ENCODE data around the gene AKAP7. TPM values are rescaled to one million over a fixed set of nuclear protein-coding genes. Genes with fewer than 3 reads are reported as not detected.

AKAP7 gene
- total RNA-seq, 1 donor from 2014 or later, result 4.1 TPM

GRCh38 chr6:131213501-131213990, 78.3 kb downstream of the AKAP7 start:
- DNase-seq (no peak), ATAC-seq (ENCODE audit: low read depth) (no peak)
- Mint-ChIP-seq H3K36me3 (ENCODE audit: low read depth) (no peaks in the 10 kb centered on the region), H3K9me3 (no peaks in the 10 kb centered on the region), H3K4me3 (no peak overlapping the region), H3K27me3 (no peaks in the 10 kb centered on the region), H3K27ac (no peak overlapping the region), H3K4me1 (peaks cover 2% of the 10 kb centered on the region)
- ChIA-PET CTCF (interaction anchor here (1.3 kb wide), 1 partner anchor 14 kb away, joined by 4 read pairs; no protein-coding TSS in a partner anchor), POLR2A (no interaction called here)
- TF ChIP-seq, protein P1, sequence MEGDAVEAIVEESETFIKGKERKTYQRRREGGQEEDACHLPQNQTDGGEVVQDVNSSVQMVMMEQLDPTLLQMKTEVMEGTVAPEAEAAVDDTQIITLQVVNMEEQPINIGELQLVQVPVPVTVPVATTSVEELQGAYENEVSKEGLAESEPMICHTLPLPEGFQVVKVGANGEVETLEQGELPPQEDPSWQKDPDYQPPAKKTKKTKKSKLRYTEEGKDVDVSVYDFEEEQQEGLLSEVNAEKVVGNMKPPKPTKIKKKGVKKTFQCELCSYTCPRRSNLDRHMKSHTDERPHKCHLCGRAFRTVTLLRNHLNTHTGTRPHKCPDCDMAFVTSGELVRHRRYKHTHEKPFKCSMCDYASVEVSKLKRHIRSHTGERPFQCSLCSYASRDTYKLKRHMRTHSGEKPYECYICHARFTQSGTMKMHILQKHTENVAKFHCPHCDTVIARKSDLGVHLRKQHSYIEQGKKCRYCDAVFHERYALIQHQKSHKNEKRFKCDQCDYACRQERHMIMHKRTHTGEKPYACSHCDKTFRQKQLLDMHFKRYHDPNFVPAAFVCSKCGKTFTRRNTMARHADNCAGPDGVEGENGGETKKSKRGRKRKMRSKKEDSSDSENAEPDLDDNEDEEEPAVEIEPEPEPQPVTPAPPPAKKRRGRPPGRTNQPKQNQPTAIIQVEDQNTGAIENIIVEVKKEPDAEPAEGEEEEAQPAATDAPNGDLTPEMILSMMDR (IDR thresholded peaks at IDR 0.05), result no peak
- intact Hi-C loops (cut with micrococcal nuclease), result no loop called here

DNA sequence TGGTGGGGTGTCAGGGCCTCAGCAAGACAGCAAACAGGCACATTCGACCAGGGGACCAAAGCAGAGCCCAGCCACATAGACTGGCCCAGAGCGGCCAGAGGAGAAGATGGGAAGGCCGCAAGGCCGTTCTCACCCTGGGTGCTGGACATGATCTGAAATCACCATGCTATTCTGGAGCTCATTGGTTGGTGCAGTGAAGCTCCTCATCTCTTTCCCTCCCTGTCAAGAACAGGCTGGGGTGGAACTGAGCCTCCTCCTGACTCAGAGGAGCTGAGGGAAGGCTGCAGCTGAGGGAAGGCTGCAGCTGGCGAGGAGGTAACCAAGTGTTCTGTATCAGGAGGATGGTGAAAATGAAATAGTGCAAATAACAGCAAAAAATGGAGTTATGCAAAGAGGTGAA, 80.0 kb downstream of the AKAP7 start:
- POLR2A ChIA-PET, result no interaction called here
- Mint-ChIP-seq H3K4me1 (no peaks in the 10 kb centered on the region), H3K27me3 (no peaks in the 10 kb centered on the region), H3K4me3 (no peak overlapping the region), H3K27ac (no peak overlapping the region), H3K36me3 (ENCODE audit: low read depth) (peaks cover 3% of the 10 kb centered on the region), H3K9me3 (no peaks in the 10 kb centered on the region)
- DNase-seq (no peak), ATAC-seq (ENCODE audit: low read depth) (no peak)
- intact Hi-C loops (cut with micrococcal nuclease), result no loop called here
- TF ChIP-seq, protein P1 (IDR thresholded peaks at IDR 0.05), result no peak
- CTCF ChIA-PET, result no interaction called here

DNA sequence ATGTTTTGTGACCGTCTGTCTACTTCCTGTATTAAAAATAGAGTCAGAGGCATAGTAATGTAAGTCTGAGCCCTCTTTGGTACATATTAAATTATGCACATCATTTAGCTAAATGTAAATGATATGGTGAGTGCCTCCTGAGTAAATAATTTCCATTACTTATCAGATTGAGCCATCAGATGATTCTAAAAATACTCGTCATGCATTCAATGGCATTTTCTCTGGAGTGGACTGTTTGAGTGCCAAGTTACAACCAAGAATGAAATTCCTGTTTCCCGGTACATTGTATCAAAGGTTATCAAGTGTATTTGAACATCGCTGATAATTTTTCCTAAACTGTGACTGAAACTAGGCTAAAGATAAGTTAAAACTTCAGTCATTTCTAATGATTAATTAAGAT, 81.0 kb downstream of the AKAP7 start:
- H3K4me1 Mint-ChIP-seq, result no peaks in the 10 kb centered on the region
- intact Hi-C loops (cut with micrococcal nuclease), result no loop called here
- ChIA-PET POLR2A (no interaction called here), CTCF (no interaction called here)
- TF ChIP-seq, protein P1 (IDR thresholded peaks at IDR 0.05), result no peak
- H3K27ac Mint-ChIP-seq, result no peak overlapping the region
- no peaks in the 10 kb centered on the region for H3K27me3 Mint-ChIP-seq
- ATAC-seq (ENCODE audit: low read depth) (no peak), DNase-seq (no peak)
- no peaks in the 10 kb centered on the region for H3K9me3 Mint-ChIP-seq
- H3K36me3 Mint-ChIP-seq (ENCODE audit: low read depth), result peaks cover 10% of the 10 kb centered on the region
- no peak overlapping the region for H3K4me3 Mint-ChIP-seq

DNA sequence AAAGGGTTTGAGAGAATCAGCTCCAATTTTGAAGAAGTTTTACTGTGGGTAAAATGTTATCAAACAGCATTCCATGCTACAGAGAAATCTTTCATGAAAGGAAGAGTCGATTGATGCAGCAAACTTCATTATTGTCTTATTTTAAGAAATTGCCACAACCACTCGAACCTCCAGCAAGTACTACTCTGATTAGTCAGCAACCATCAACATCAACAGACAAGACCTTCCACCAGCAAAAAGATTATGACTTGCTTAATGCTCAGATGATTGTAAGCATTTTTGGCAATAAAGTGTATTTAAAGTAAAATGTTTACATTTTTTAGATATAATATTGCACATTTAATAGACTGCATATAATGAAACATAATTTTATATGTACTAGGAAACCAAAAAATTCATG, 87.5 kb downstream of the AKAP7 start:
- no peaks in the 10 kb centered on the region for H3K4me1 Mint-ChIP-seq

DNA sequence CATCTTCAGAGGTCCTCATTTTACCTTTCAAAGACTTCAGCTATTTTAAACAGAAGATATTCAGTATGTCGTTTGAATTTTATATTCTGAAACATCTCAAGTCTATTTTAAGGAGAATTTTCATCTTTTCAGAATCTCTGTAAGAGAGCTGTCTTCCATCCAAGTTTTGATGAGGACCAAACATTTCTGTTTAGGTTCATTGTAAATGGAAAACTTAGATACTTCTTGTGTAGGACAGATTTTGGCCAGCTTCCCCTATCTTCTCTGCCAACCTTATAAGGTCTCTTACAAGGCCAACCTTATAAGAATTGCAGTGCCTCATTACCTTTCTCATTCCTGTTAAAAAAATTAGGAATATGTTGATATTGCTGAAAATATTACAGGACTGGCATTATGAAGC, 88.1 kb downstream of the AKAP7 start:
- H3K36me3 Mint-ChIP-seq (ENCODE audit: low read depth), result peaks cover 15% of the 10 kb centered on the region
- POLR2A ChIA-PET, result no interaction called here
- no peaks in the 10 kb centered on the region for H3K27me3 Mint-ChIP-seq

More for the DNA sequence above, 87.5 kb downstream of the AKAP7 start:
- ATAC-seq (ENCODE audit: low read depth) (no peak), DNase-seq (no peak)
- ChIA-PET POLR2A (no interaction called here), CTCF (interaction anchor here (1.2 kb wide), 1 partner anchor 24 kb away, joined by 3 read pairs; no protein-coding TSS in a partner anchor)
- H3K4me3 Mint-ChIP-seq, result no peak overlapping the region
- no peaks in the 10 kb centered on the region for H3K27me3 Mint-ChIP-seq
- H3K9me3 Mint-ChIP-seq, result no peaks in the 10 kb centered on the region
- H3K27ac Mint-ChIP-seq, result no peak overlapping the region
- intact Hi-C loops (cut with micrococcal nuclease), result no loop called here
- TF ChIP-seq, protein P1 (IDR thresholded peaks at IDR 0.05), result no peak
- H3K36me3 Mint-ChIP-seq (ENCODE audit: low read depth), result peaks cover 15% of the 10 kb centered on the region

More for the DNA sequence above, 88.1 kb downstream of the AKAP7 start:
- ATAC-seq (ENCODE audit: low read depth) (no peak), DNase-seq (no peak)
- no peaks in the 10 kb centered on the region for H3K9me3 Mint-ChIP-seq
- no peak overlapping the region for H3K4me3 Mint-ChIP-seq
- intact Hi-C loops (cut with micrococcal nuclease), result no loop called here
- H3K27ac Mint-ChIP-seq, result no peak overlapping the region
- H3K4me1 Mint-ChIP-seq, result no peaks in the 10 kb centered on the region
- CTCF ChIA-PET, result interaction anchor here (1.2 kb wide), 1 partner anchor 25 kb away, joined by 3 read pairs; no protein-coding TSS in a partner anchor
- TF ChIP-seq, protein P1 (IDR thresholded peaks at IDR 0.05), result no peak

All from activated B cell treated with CpG ODN at 0.5 μM for 24 hours (primary cell).